Smooth muscle cell (in vitro differentiated cells): ENCODE results near the gene TOX2. TPM values are rescaled to one million over a fixed set of nuclear protein-coding genes. Genes with fewer than 3 reads are reported as not detected.

Source experiments
- DNase-seq: peaks from one replicate; lab custom pipeline; 2025; ENCODE audit not compliant: unreplicated experiment; lab: John Stamatoyannopoulos, UW
- H2AFZ ChIP-seq: fragments of 200-600 bp; sonication (generic); 2 replicates; pipeline ENCODE4 v1.6.0; 2016; ENCODE audit warnings: antibody characterized with exemption, low read depth, mild to moderate bottlenecking
- H3F3A ChIP-seq: fragments of 200-600 bp; sonication (generic); 2 replicates; pipeline ENCODE4 v1.6.0; 2017; ENCODE audit warnings: antibody characterized with exemption, low read depth
- H3K27ac ChIP-seq: fragments of 200-600 bp; sonication (generic); 2 replicates; pipeline ENCODE4 v1.5.1; 2016; ENCODE audit warnings: low read depth, mild to moderate bottlenecking
- H3K27me3 ChIP-seq: fragments of 200-600 bp; sonication (generic); 2 replicates; pipeline ENCODE4 v1.6.1; 2016; ENCODE audit warnings: low read depth, mild to moderate bottlenecking
- H3K36me3 ChIP-seq: fragments of 200-600 bp; sonication (generic); 2 replicates; pipeline ENCODE4 v1.5.1; 2016; ENCODE audit warnings: low read depth
- H3K4me1 ChIP-seq: fragments of 200-600 bp; sonication (generic); 2 replicates; pipeline ENCODE4 v1.5.1; 2016; ENCODE audit warnings: low read depth
- H3K4me2 ChIP-seq: fragments of 200-600 bp; sonication (generic); 2 replicates; pipeline ENCODE4 v1.6.0; 2016; ENCODE audit warnings: mild to moderate bottlenecking
- H3K4me3 ChIP-seq: fragments of 200-600 bp; sonication (generic); 2 replicates; pipeline ENCODE4 v1.5.1; 2016; ENCODE audit warnings: mild to moderate bottlenecking
- H3K79me2 ChIP-seq: fragments of 200-600 bp; sonication (generic); 2 replicates; pipeline ENCODE4 v1.6.0; 2016; ENCODE audit warnings: low read depth, mild to moderate bottlenecking
- H3K9ac ChIP-seq: fragments of 200-600 bp; sonication (generic); 2 replicates; pipeline ENCODE4 v1.6.0; 2016; ENCODE audit warnings: low read depth
- H3K9me3 ChIP-seq: fragments of 200-600 bp; sonication (generic); replicated peaks from 2 replicates; pipeline ENCODE4 v1.5.1; 2016; ENCODE audit warnings: low read depth
- H4K20me1 ChIP-seq: fragments of 200-600 bp; sonication (generic); 2 replicates; pipeline ENCODE4 v1.6.0; 2016; ENCODE audit warnings: low read depth
- CTCF ChIP-seq: fragments of 200-600 bp; sonication (generic); IDR thresholded peaks from 2 replicates; pipeline ENCODE4 v1.5.1; 2017; ENCODE audit warnings: borderline replicate concordance, mild to moderate bottlenecking, antibody characterized with exemption; ENCODE audit not compliant: insufficient read depth, poor library complexity, severe bottlenecking
- WGBS: methylation state at CpG from one replicate; pipeline ENCODE4 v1.1.7; 2016; ENCODE audit warnings: low lambda C conversion rate; 5-methylcytosine and 5-hydroxymethylcytosine counted together
- polyA plus RNA-seq: library from polyadenylated mRNA; unstranded; fragments of >200 nt; fragmentation: Nextera tagmentation; extraction: Ambion mirVana; gene quantifications from 2 replicates; pipeline ENCODE4 v1.2.1, GENCODE V29; 2016
- total RNA-seq: library from RNA; depleted of rRNA; stranded (reverse); fragments of >200 nt; gene quantifications from 2 replicates; pipeline ENCODE4 v1.2.3, GENCODE V29; 2014

Gene TOX2
- total and polyA plus RNA-seq, 2 experiments from 2014 or later, result 1.1 to 3.8 TPM

- Histone ChIP-seq H3K36me3 (no peaks in the 10 kb centered on the region), H3K27me3 (no peaks in the 10 kb centered on the region), H3K4me1 (no peaks in the 10 kb centered on the region), H3K4me2 (no peak overlapping the region), H3K4me3 (no peak overlapping the region), H4K20me1 (no peaks in the 10 kb centered on the region), H3K79me2 (no peaks in the 10 kb centered on the region), H3K9ac (no peak overlapping the region), H2AFZ (no peak overlapping the region), H3K27ac (no peak overlapping the region), H3F3A (no peaks in the 10 kb centered on the region), H3K9me3 (no peaks in the 10 kb centered on the region)
- TF ChIP-seq CTCF, result no peak
- WGBS, result 86% methylated on average over 4 of the region's 4 CpGs
- no peak for DNase-seq
These were observed 138.4 kb downstream of the TOX2 start for GRCh38 chr20:44053046-44053445.

DNA sequence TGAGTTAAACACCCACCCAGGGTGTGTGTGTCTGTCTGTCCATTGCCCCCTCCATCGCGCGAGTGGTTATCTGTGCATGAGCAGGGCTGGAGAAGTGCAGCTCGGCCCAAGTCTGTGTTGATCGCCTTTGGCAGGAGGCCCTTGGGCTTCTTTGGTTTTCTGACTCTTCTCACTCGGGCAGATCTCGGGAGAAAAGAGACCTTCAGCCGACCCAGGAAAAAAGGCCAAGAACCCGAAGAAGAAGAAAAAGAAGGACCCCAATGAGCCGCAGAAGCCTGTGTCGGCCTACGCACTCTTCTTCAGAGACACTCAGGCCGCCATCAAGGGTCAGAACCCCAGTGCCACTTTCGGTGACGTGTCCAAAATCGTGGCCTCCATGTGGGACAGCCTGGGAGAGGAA is 139.5 kb downstream of the TOX2 start:
- Histone ChIP-seq H2AFZ (no peak overlapping the region), H4K20me1 (no peaks in the 10 kb centered on the region), H3K79me2 (no peaks in the 10 kb centered on the region), H3F3A (no peaks in the 10 kb centered on the region), H3K27ac (no peak overlapping the region), H3K4me1 (no peaks in the 10 kb centered on the region), H3K27me3 (no peaks in the 10 kb centered on the region), H3K9ac (no peak overlapping the region), H3K4me2 (no peak overlapping the region), H3K36me3 (no peaks in the 10 kb centered on the region), H3K4me3 (no peak overlapping the region), H3K9me3 (no peaks in the 10 kb centered on the region)
- no peak for TF ChIP-seq CTCF
- no peak for DNase-seq
- 90% methylated on average over 16 of the region's 16 CpGs for WGBS

- Histone ChIP-seq H3F3A (no peaks in the 10 kb centered on the region), H3K4me2 (no peak overlapping the region), H3K4me1 (no peaks in the 10 kb centered on the region), H3K4me3 (no peak overlapping the region), H3K9ac (no peak overlapping the region), H3K9me3 (no peaks in the 10 kb centered on the region), H2AFZ (no peak overlapping the region), H3K27ac (no peak overlapping the region), H3K27me3 (no peaks in the 10 kb centered on the region), H4K20me1 (no peaks in the 10 kb centered on the region), H3K79me2 (no peaks in the 10 kb centered on the region), H3K36me3 (no peaks in the 10 kb centered on the region)
- WGBS, result 91% methylated on average over 3 of the region's 3 CpGs
- TF ChIP-seq CTCF, result no peak
- DNase-seq, result no peak
These were observed 140.2 kb downstream of the TOX2 start for GRCh38 chr20:44054849-44055248.

DNA sequence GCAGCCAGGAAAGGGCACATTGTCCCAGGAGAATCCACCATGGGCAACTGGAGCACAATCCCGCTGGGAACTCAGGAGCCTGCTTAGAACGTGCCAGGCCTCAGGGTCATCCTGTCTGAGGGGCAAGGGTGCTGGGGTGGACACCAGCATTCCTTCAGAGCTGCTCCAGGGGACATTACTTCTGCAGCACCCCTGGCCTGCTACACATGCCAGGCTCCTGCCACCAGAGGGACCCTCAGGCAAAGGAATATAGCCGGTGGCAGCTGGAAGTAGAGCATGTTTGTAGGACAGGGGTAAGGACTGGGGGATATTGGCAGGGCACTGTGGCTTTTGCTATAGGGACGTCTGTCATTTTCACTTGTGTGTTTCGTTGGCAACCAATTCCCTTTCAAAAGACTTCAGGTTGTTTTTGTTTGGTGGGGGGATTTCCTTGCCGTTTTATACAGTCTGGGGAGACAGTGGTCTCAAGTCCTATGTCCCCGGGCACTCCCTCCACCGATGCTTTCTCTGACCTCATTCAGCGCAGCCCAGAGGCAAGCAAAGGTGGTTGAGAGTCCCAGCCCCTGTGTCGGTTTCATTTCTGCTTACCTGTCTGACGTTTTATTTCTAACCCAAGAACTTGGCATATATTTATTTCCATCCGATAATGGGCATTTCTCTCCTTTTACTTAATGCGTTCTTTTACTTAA is 141.5 kb downstream of the TOX2 start:
- WGBS, result 64% methylated on average over 13 of the region's 13 CpGs
- no peaks in the 10 kb centered on the region for H3K27me3 ChIP-seq
- peak; percentile 34 for TF ChIP-seq CTCF
- H3F3A ChIP-seq, result no peaks in the 10 kb centered on the region
- H4K20me1 ChIP-seq, result no peaks in the 10 kb centered on the region
- H3K4me1 ChIP-seq, result no peaks in the 10 kb centered on the region
- no peak overlapping the region for H3K4me3 ChIP-seq
- DNase-seq, result no peak
- no peak overlapping the region for H3K4me2 ChIP-seq
- no peaks in the 10 kb centered on the region for H3K36me3 ChIP-seq
- H3K79me2 ChIP-seq, result no peaks in the 10 kb centered on the region
- no peaks in the 10 kb centered on the region for H3K9me3 ChIP-seq
- no peak overlapping the region for H3K27ac ChIP-seq
- no peak overlapping the region for H3K9ac ChIP-seq
- H2AFZ ChIP-seq, result no peak overlapping the region
